ENCODE results near the gene ATP9B.
A peak's percentile ranks its signal among the peaks of the same experiment; 100 is the strongest.

The ATP9B gene

GRCh38 chr18:79068937-79069716 is at the start of gene ATP9B:
Gene ATP9B (plus strand): TSS chr18:79069394. CDS start chr18:79069411, 17 bp downstream.
- DNase-seq, result peak; percentile 98

GRCh38 chr18:79019881-79020280 is 49.3 kb upstream of the ATP9B start:
- no peak for DNase-seq

- DNase-seq, result no peak
These were observed 46.6 kb upstream of the ATP9B start for GRCh38 chr18:79022603-79023002.

- no peak for DNase-seq
These were observed 42.7 kb upstream of the ATP9B start for GRCh38 chr18:79026491-79026890.

GRCh38 chr18:79030680-79031079 is 38.5 kb upstream of the ATP9B start:
- DNase-seq, result no peak

- DNase-seq, result no peak
These were observed 26.9 kb upstream of the ATP9B start for GRCh38 chr18:79042276-79042675.

GRCh38 chr18:79043288-79043687 is 25.9 kb upstream of the ATP9B start:
- no peak for DNase-seq

GRCh38 chr18:79046522-79046921 is 22.7 kb upstream of the ATP9B start:
- DNase-seq, result no peak

GRCh38 chr18:79047556-79048244 is 21.5 kb upstream of the ATP9B start:
- no peak for DNase-seq

GRCh38 chr18:79048245-79048632 is 21.0 kb upstream of the ATP9B start:
- DNase-seq, result no peak

- no peak for DNase-seq
These were observed 19.7 kb upstream of the ATP9B start for GRCh38 chr18:79049506-79049905.

GRCh38 chr18:79050005-79050404 is 19.2 kb upstream of the ATP9B start:
- DNase-seq, result no peak

- DNase-seq, result no peak
These were observed 12.3 kb upstream of the ATP9B start for GRCh38 chr18:79056827-79057367.

GRCh38 chr18:79058007-79058406 is 11.2 kb upstream of the ATP9B start:
- DNase-seq, result no peak

GRCh38 chr18:79062806-79063205 is 6.4 kb upstream of the ATP9B start:
- DNase-seq, result no peak

- no peak for DNase-seq
These were observed 5.0 kb upstream of the ATP9B start for GRCh38 chr18:79064228-79064627.

GRCh38 chr18:79065802-79066201 is 3.4 kb upstream of the ATP9B start:
- no peak for DNase-seq

- no peak for DNase-seq
These were observed 1.6 kb upstream of the ATP9B start for GRCh38 chr18:79067611-79068010.

GRCh38 chr18:79068341-79068936 is 755 bp upstream of the ATP9B start:
- no peak for DNase-seq

GRCh38 chr18:79069717-79070151 is 540 bp downstream of the ATP9B start:
- no peak for DNase-seq

GRCh38 chr18:79070486-79070885 is 1.3 kb downstream of the ATP9B start:
- no peak for DNase-seq

- DNase-seq, result no peak
These were observed 1.8 kb downstream of the ATP9B start for GRCh38 chr18:79071037-79071436.

GRCh38 chr18:79071503-79072210 is 2.5 kb downstream of the ATP9B start:
- DNase-seq, result peak; percentile 31
